NCI-H146 (cell line): ENCODE measurements around the gene ASB18.

Source experiments
- DNase-seq: peaks from one replicate; lab custom pipeline; 2025; lab: John Stamatoyannopoulos, UW

ASB18 gene

GRCh38 chr2:236163471-236164200, 100.6 kb downstream of the ASB18 start:
- no peak for DNase-seq

GRCh38 chr2:236162882-236163470, 101.2 kb downstream of the ASB18 start:
- no peak for DNase-seq

- DNase-seq = no peak
Measured at GRCh38 chr2:236162031-236162845, 102.0 kb downstream of the ASB18 start.

- DNase-seq = no peak
Measured at GRCh38 chr2:236161531-236161930, 102.7 kb downstream of the ASB18 start.

- DNase-seq = no peak
Measured at GRCh38 chr2:236161082-236161462, 103.1 kb downstream of the ASB18 start.

GRCh38 chr2:236160366-236161081, 103.7 kb downstream of the ASB18 start:
- DNase-seq = no peak

- DNase-seq = no peak
Measured at GRCh38 chr2:236159778-236160170, 104.4 kb downstream of the ASB18 start.

- no peak for DNase-seq
Measured at GRCh38 chr2:236158969-236159777, 105.0 kb downstream of the ASB18 start.

- no peak for DNase-seq
Measured at GRCh38 chr2:236157815-236158498, 106.2 kb downstream of the ASB18 start.

GRCh38 chr2:236157366-236157765, 106.8 kb downstream of the ASB18 start:
- DNase-seq = no peak

- DNase-seq = no peak
Measured at GRCh38 chr2:236156860-236157194, 107.4 kb downstream of the ASB18 start.

GRCh38 chr2:236156095-236156859, 107.9 kb downstream of the ASB18 start:
- DNase-seq = no peak

- DNase-seq = no peak
Measured at GRCh38 chr2:236155406-236155805, 108.8 kb downstream of the ASB18 start.

GRCh38 chr2:236146436-236146835, 117.8 kb downstream of the ASB18 start:
- DNase-seq = no peak

- DNase-seq = no peak
Measured at GRCh38 chr2:236143811-236144210, 120.4 kb downstream of the ASB18 start.
